Transverse colon (tissue), 4 donors: ENCODE measurements around the gene KRTAP12-2. TPM values are rescaled to one million over a fixed set of nuclear protein-coding genes. Genes with fewer than 3 reads are reported as not detected.

ENCODE experiments used
- DNase-seq: peaks from one replicate; pipeline ENCODE4 v3.0.0-alpha.2; 2019
- H3K27ac ChIP-seq, 4 donors: fragments of 200-600 bp; sonication (generic); 2 replicates each; pipeline ENCODE4 v1.5.1; 2016 to 2018; ENCODE audit warnings: inconsistent platforms in 4 of 4
- H3K27me3 ChIP-seq: fragments of 200-600 bp; sonication (generic); 2 replicates; pipeline ENCODE4 v1.5.1; 2017; ENCODE audit warnings: inconsistent platforms
- H3K36me3 ChIP-seq, 4 donors: fragments of 200-600 bp; sonication (generic); 2 replicates each; pipeline ENCODE4 v1.5.1; 2017 to 2019; ENCODE audit warnings: inconsistent platforms in 4 of 4
- H3K4me1 ChIP-seq, 4 donors: fragments of 200-600 bp; sonication (generic); 2 replicates each; pipeline ENCODE4 v1.5.1; 2017 to 2020; ENCODE audit warnings: inconsistent platforms in 4 of 4
- H3K4me3 ChIP-seq, 4 donors: fragments of 200-600 bp; sonication (generic); 1 replicate in 1 of 4; 2 replicates in 3 of 4; pipeline versions ENCODE4 v1.5.1 to v1.6.1; 2017 to 2019; ENCODE audit warnings: inconsistent platforms in 4 of 4
- H3K9me3 ChIP-seq, 2 donors: fragments of 200-600 bp; sonication (generic); 2 replicates each; pipeline ENCODE4 v1.5.1; 2017 to 2019; ENCODE audit warnings: inconsistent platforms in 2 of 2
- EP300 ChIP-seq: sonication (generic); formaldehyde crosslinking; IDR thresholded peaks from one replicate; pipeline ENCODE4 v1.6.1; 2017; ENCODE audit warnings: antibody characterized with exemption, low read depth
- POLR2A ChIP-seq: fragments of 450-650 bp; IDR thresholded peaks from one replicate; pipeline ENCODE4 v1.6.1; 2016; ENCODE audit warnings: antibody characterized with exemption, mild to moderate bottlenecking, moderate library complexity
- POLR2AphosphoS5 ChIP-seq, 3 donors: sonication (generic); formaldehyde crosslinking; IDR thresholded peaks; one replicate each; pipeline ENCODE4 v1.6.1; 2016; ENCODE audit warnings: antibody characterized with exemption in 3 of 3
- WGBS, 2 donors: methylation state at CpG; one replicate each; pipeline ENCODE4 v1.1.5; 2018; ENCODE audit warnings: low coverage in 1 of 2; 5-methylcytosine and 5-hydroxymethylcytosine counted together
- in situ Hi-C, 4 donors: fragments of 200-750 bp; cut with MboI; loops; one replicate each; pipeline versions ENCODE4 v1.15.0 to v1.15.1; 2017; ENCODE audit warnings: low sequenced_read_pairs in 3 of 4, low pct_ligation_motif_present in 1 of 4, low pct_unique_long_range_greater_than_20kb in 1 of 4
- intact Hi-C: fragments of 100-400 bp; cut with DNase I; formaldehyde crosslinking; loops from one replicate; pipeline ENCODE4 v1.15.1; 2023; ENCODE audit warnings: low total_unique reads
- total RNA-seq, 4 donors: library from RNA; depleted of rRNA; stranded (reverse); fragments of >200 nt; gene quantifications; one replicate each; pipeline ENCODE4 v1.1.0, GENCODE V29; 2016
- TF ChIP-seq, protein P1 (sequence below), 5 experiments: fragments of 200-600 bp in 3 of 5; fragments of 450-650 bp in 2 of 5; sonication (generic) in 3 of 5; IDR thresholded peaks; 1 replicate in 2 of 5; 2 replicates in 3 of 5; pipeline ENCODE4 v1.5.1; 2016 to 2017; ENCODE audit warnings: antibody characterized with exemption in 5 of 5, inconsistent platforms in 3 of 5, mild to moderate bottlenecking in 2 of 5, moderate library complexity in 1 of 5

KRTAP12-2 gene
- total RNA-seq: not detected

GRCh38 chr21:44666401-44667320 is at the start of gene KRTAP12-2:
Gene KRTAP12-2 (minus strand): TSS chr21:44666927. CDS start chr21:44666886, 41 bp downstream.
- H3K4me1 ChIP-seq: no peaks in the 10 kb centered on the region
- peaks cover 0 to 6% of the 10 kb centered on the region in 2 donors for H3K9me3 ChIP-seq
- no peaks in the 10 kb centered on the region for H3K27me3 ChIP-seq
- H3K4me3 ChIP-seq: no peak within 1 kb of the TSS
- WGBS, 2 donors: 58 to 74% methylated on average over 5 to 15 of the region's 19 CpGs
- in situ Hi-C loops: no loop called here
- no peak within 1 kb of the TSS for H3K27ac ChIP-seq
- no peak for DNase-seq
- intact Hi-C loops: no loop called here
- H3K36me3 ChIP-seq: no peaks in the 10 kb centered on the region
- TF ChIP-seq, protein P1, sequence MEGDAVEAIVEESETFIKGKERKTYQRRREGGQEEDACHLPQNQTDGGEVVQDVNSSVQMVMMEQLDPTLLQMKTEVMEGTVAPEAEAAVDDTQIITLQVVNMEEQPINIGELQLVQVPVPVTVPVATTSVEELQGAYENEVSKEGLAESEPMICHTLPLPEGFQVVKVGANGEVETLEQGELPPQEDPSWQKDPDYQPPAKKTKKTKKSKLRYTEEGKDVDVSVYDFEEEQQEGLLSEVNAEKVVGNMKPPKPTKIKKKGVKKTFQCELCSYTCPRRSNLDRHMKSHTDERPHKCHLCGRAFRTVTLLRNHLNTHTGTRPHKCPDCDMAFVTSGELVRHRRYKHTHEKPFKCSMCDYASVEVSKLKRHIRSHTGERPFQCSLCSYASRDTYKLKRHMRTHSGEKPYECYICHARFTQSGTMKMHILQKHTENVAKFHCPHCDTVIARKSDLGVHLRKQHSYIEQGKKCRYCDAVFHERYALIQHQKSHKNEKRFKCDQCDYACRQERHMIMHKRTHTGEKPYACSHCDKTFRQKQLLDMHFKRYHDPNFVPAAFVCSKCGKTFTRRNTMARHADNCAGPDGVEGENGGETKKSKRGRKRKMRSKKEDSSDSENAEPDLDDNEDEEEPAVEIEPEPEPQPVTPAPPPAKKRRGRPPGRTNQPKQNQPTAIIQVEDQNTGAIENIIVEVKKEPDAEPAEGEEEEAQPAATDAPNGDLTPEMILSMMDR (IDR thresholded peaks at IDR 0.05): no peak
- no peak for TF ChIP-seq POLR2A
- TF ChIP-seq POLR2AphosphoS5 (IDR thresholded peaks at IDR 0.05): no peak

DNA sequence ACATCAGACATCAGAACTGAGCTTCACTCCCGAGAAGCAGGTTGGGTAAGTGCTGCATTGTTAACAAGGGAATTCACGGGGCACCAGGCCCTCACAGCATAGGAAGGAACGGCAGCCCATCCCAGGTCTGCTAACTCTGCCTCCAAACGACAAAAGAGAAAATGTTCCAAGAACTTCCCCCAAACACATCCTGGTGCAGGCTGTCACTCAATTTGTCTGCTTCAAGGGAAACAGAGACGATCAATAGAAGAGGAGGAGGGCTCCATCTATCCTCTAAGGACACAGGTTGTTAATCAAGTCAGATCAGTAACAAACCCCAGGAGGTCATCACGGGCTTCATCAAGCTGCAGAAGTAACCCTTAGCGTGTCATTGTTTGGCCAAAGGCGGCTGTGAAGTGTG is 48.2 kb upstream of the KRTAP12-2 start:
- Histone ChIP-seq H3K27me3 (peaks cover 80% of the 10 kb centered on the region), H3K27ac (no peak overlapping the region), H3K9me3 (no peaks in the 10 kb centered on the region), H3K4me3 (no peak overlapping the region), H3K36me3 (no peaks in the 10 kb centered on the region), H3K4me1 (peaks cover 0 to 4% (median 0%) of the 10 kb centered on the region in 4 donors)
- in situ Hi-C loops (no loop called here), intact Hi-C loops (no loop called here)
- TF ChIP-seq POLR2AphosphoS5 (IDR thresholded peaks at IDR 0.05): no peak
- TF ChIP-seq, protein P1 (IDR thresholded peaks at IDR 0.05): no peak
- TF ChIP-seq POLR2A: no peak
- 10 to 42% methylated on average over 4 to 8 of the region's 8 CpGs for WGBS, 2 donors
- no peak for DNase-seq

DNA sequence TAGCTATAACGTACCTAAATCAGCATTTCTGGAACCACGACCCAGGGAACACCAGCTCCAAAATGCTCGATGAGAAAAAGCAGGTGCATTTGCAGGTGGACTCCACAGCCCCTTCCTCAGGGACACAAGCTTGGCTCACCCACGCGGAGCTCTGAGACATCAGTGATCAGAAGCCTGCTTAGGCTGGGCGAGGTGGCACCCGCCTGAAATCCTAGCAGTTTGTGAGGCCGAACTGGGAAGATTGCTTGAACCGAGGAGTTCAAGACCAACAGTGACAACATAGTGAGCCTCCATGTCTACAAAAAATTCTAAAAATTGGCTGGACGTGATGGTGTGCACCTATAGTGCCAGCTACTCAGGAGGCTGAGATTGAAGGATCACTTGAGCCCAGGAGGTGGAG is 47.1 kb upstream of the KRTAP12-2 start:
- Histone ChIP-seq H3K36me3 (no peaks in the 10 kb centered on the region), H3K4me3 (no peak overlapping the region), H3K27me3 (peaks cover 80% of the 10 kb centered on the region), H3K27ac (no peak overlapping the region), H3K4me1 (peaks cover 0 to 4% (median 2%) of the 10 kb centered on the region in 4 donors), H3K9me3 (no peaks in the 10 kb centered on the region)
- DNase-seq: no peak
- TF ChIP-seq, protein P1 (IDR thresholded peaks at IDR 0.05): no peak
- in situ Hi-C loops: no loop called here
- intact Hi-C loops: no loop called here
- WGBS, 2 donors: 91% methylated on average over 10 of the region's 10 CpGs; no CpG with 5 or more reads in 1 of the 2 donors

- in situ Hi-C loops: no loop called here
These were observed 46.4 kb upstream of the KRTAP12-2 start for GRCh38 chr21:44713130-44713529.

More at GRCh38 chr21:44713130-44713529, 46.4 kb upstream of the KRTAP12-2 start:
- intact Hi-C loops: no loop called here
- TF ChIP-seq, protein P1 (IDR thresholded peaks at IDR 0.05): no peak
- TF ChIP-seq POLR2AphosphoS5 (IDR thresholded peaks at IDR 0.05): no peak
- no peak for TF ChIP-seq EP300
- TF ChIP-seq POLR2A: no peak
- Histone ChIP-seq H3K4me3 (no peak overlapping the region), H3K27me3 (peaks cover 80% of the 10 kb centered on the region), H3K36me3 (no peaks in the 10 kb centered on the region), H3K27ac (no peak overlapping the region), H3K9me3 (no peaks in the 10 kb centered on the region), H3K4me1 (peaks cover 0 to 4% (median 2%) of the 10 kb centered on the region in 4 donors)
- 44% methylated on average over 9 of the region's 9 CpGs; no CpG with 5 or more reads in 1 of the 2 donors for WGBS, 2 donors
- no peak for DNase-seq
